SK-N-SH (cell line): ENCODE data around the gene AUTS2. TPM values are rescaled to one million over a fixed set of nuclear protein-coding genes. Genes with fewer than 3 reads are reported as not detected.

ENCODE experiments used
- CTCF ChIA-PET: fragments of 300-600, 350-600 bp; formaldehyde crosslinking; extraction: SDS; loops from one replicate; lab custom pipeline; 2021; lab: Yijun Ruan, JAX
- POLR2A ChIA-PET: fragments of 350-600 bp; sonication (Branson Sonifier 250); formaldehyde crosslinking; extraction: SDS; loops from one replicate; lab custom pipeline; 2020; ENCODE audit warnings: antibody characterized with exemption, inconsistent platforms; lab: Yijun Ruan, JAX
- DNase-seq: peaks from one replicate; pipeline ENCODE4 v3.0.0; 2012
- H2AFZ ChIP-seq: fragments of 200-600 bp; sonication (generic); 2 replicates; pipeline ENCODE4 v1.8.1; 2016; ENCODE audit warnings: antibody characterized with exemption, mild to moderate bottlenecking, low read depth
- H3F3A ChIP-seq: fragments of 200-600 bp; sonication (generic); replicated peaks from 2 replicates; pipeline ENCODE3; 2016; ENCODE audit warnings: antibody characterized with exemption, mild to moderate bottlenecking; ENCODE audit not compliant: insufficient read depth
- H3K27ac ChIP-seq, 2 experiments: fragments of 200-500 bp in 1 of 2; fragments of 200-600 bp in 1 of 2; sonication (Bioruptor generic) in 1 of 2; sonication (generic), shearing (Covaris generic) in 1 of 2; 2 replicates each; pipeline versions ENCODE4 v1.5.1 to v1.6.1; 2014 to 2016; ENCODE audit warnings: low read depth in 2 of 2, inconsistent platforms in 1 of 2, low read length in 1 of 2, mild to moderate bottlenecking in 1 of 2, mixed read lengths in 1 of 2
- H3K27me3 ChIP-seq: fragments of 200-600 bp; sonication (generic), shearing (Covaris generic); 2 replicates; pipeline ENCODE4 v1.6.1; 2016; ENCODE audit warnings: mixed run types; ENCODE audit not compliant: insufficient read depth
- H3K36me3 ChIP-seq, 2 experiments: fragments of 200-500 bp in 1 of 2; fragments of 200-600 bp in 1 of 2; sonication (Bioruptor generic) in 1 of 2; sonication (generic) in 1 of 2; replicated peaks in 1 of 2; 2 replicates each; pipeline versions ENCODE3 to v1.5.1; 2014 to 2016; ENCODE audit warnings: low read length in 1 of 2, mild to moderate bottlenecking in 1 of 2; ENCODE audit not compliant: insufficient read depth in 2 of 2, control insufficient read depth in 1 of 2
- H3K4me1 ChIP-seq, 2 experiments: fragments of 200-500 bp in 1 of 2; fragments of 200-600 bp in 1 of 2; sonication (Bioruptor generic) in 1 of 2; sonication (generic), shearing (Covaris generic) in 1 of 2; 2 replicates each; pipeline versions ENCODE4 v1.5.1 to v1.6.1; 2014 to 2016; ENCODE audit warnings: low read depth in 1 of 2, low read length in 1 of 2, mixed run types in 1 of 2; ENCODE audit not compliant: insufficient read depth in 2 of 2, control insufficient read depth in 1 of 2
- H3K4me2 ChIP-seq: fragments of 200-600 bp; sonication (generic), shearing (Covaris generic); 2 replicates; pipeline ENCODE4 v1.6.1; 2017; ENCODE audit warnings: mixed run types
- H3K4me3 ChIP-seq, 2 experiments: fragments of 200-500 bp in 1 of 2; fragments of 200-600 bp in 1 of 2; sonication (Bioruptor generic) in 1 of 2; sonication (generic), shearing (Covaris generic) in 1 of 2; 2 replicates each; pipeline versions ENCODE4 v1.5.1 to v1.8.1; 2014 to 2016; ENCODE audit warnings: low read depth in 2 of 2, inconsistent platforms in 1 of 2, low read length in 1 of 2, mild to moderate bottlenecking in 1 of 2, mixed read lengths in 1 of 2, moderate library complexity in 1 of 2
- H3K79me2 ChIP-seq: fragments of 200-600 bp; sonication (generic); 2 replicates; pipeline ENCODE4 v1.8.1; 2017; ENCODE audit warnings: mild to moderate bottlenecking; ENCODE audit not compliant: insufficient read depth
- H3K9ac ChIP-seq: fragments of 200-600 bp; sonication (generic); 2 replicates; pipeline ENCODE4 v1.6.1; 2017; ENCODE audit warnings: mixed run types
- H3K9me2 ChIP-seq: fragments of 200-600 bp; sonication (generic); 2 replicates; pipeline ENCODE4 v1.6.1; 2017; ENCODE audit warnings: mixed run types
- H3K9me3 ChIP-seq: fragments of 200-600 bp; sonication (generic); 2 replicates; pipeline ENCODE4 v1.6.1; 2017; ENCODE audit warnings: mixed run types, mild to moderate bottlenecking, moderate library complexity
- H4K20me1 ChIP-seq: fragments of 200-600 bp; sonication (generic); 2 replicates; pipeline ENCODE4 v1.6.1; 2017; ENCODE audit warnings: mild to moderate bottlenecking, mixed run types; ENCODE audit not compliant: insufficient read depth
- EZH2phosphoT487 ChIP-seq: fragments of 200-600 bp; sonication (generic); IDR thresholded peaks from 2 replicates; pipeline ENCODE4 v1.6.1; 2017; ENCODE audit warnings: low read depth, mixed run types, mild to moderate bottlenecking, antibody characterized with exemption, moderate library complexity, borderline replicate concordance
- GATA2 ChIP-seq: sonication (generic); formaldehyde crosslinking; IDR thresholded peaks from 2 replicates; pipeline ENCODE4 v1.5.0; 2020; ENCODE audit warnings: mild to moderate bottlenecking, missing genetic modification reagents
- NFIC ChIP-seq: IDR thresholded peaks from 2 replicates; pipeline ENCODE4 v1.4.0; 2012; ENCODE audit warnings: borderline replicate concordance
- PBX3 ChIP-seq: IDR thresholded peaks from 2 replicates; pipeline ENCODE4; 2012
- RCOR1 ChIP-seq: fragments of 150-350 bp; IDR thresholded peaks from 2 replicates; pipeline ENCODE4 v1.6.1; 2017; ENCODE audit warnings: antibody characterized with exemption, low read length
- TCF12 ChIP-seq: IDR thresholded peaks from 2 replicates; pipeline ENCODE4 v1.4.0; 2012
- ZBTB33 ChIP-seq: IDR thresholded peaks from 2 replicates; pipeline ENCODE4 v1.4.0; 2012; ENCODE audit warnings: low read depth, borderline replicate concordance
- WGBS: methylation state at CpG from one replicate; pipeline ENCODE4 v1.1.6; 2017; ENCODE audit warnings: low lambda C conversion rate; 5-methylcytosine and 5-hydroxymethylcytosine counted together
- polyA plus RNA-seq, 3 experiments: library from polyadenylated mRNA; depleted of rRNA; stranded (reverse); fragments of >200 nt; gene quantifications; 2 replicates each; pipeline ENCODE4 v1.2.3, GENCODE V29; 2012

The AUTS2 gene
- polyA plus RNA-seq, 1 of the 3 experiments (the other 2 are of a cell fraction) = 15.6 TPM

GRCh38 chr7:70393956-70394355 lies 795.7 kb downstream of the AUTS2 start:
- no peak for DNase-seq

DNA sequence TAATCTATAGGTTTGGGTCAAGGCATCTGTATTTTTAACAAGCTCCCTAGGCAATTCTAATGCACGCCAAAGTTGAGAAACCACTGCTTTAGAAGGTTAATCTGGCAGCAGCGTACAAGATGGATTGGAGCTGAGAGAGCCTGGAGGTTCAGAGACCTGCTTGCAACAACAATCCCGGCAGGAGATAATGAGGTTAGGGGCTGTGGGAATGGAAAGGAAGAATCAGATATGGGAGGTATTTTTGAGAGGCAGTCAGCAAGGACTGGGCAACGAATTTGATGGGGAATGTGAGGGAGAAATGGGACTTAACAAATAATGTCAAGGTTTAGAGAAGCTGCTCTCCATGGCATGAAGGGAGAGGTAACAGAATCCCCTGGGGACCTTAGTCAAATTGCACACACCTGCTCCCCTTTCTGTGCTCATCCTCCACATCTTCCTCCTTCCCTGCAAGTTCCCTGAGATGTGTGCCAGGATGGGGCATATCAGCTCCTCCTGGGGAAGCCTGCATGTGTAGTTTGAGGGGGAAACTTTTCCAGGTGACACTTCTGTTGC lies 802.6 kb downstream of the AUTS2 start:
- 46% methylated on average over 4 of the region's 4 CpGs for WGBS
- no peaks in the 10 kb centered on the region for H3K36me3 ChIP-seq
- DNase-seq = no peak
- H2AFZ ChIP-seq = no peak overlapping the region
- H3K4me1 ChIP-seq = peaks cover 6 to 33% of the 10 kb centered on the region in 2 experiments; a peak in 3 of 4 replicates
- no peaks in the 10 kb centered on the region for H3K27me3 ChIP-seq
- no peaks in the 10 kb centered on the region for H4K20me1 ChIP-seq
- no peak overlapping the region for H3K4me3 ChIP-seq
- H3F3A ChIP-seq = no peaks in the 10 kb centered on the region
- ChIA-PET POLR2A (interaction anchor here (1.2 kb wide), 1 partner anchor 72 kb away, joined by 3 read pairs; no protein-coding TSS in a partner anchor), CTCF (interaction anchor here (0.9 to 1.8 kb wide), 8 partner anchors 9 to 358 kb away, joined by 3 to 5 read pairs (median 3); no protein-coding TSS in a partner anchor)
- no peaks in the 10 kb centered on the region for H3K9me2 ChIP-seq
- no peak overlapping the region for H3K4me2 ChIP-seq
- no peak for TF ChIP-seq NFIC
- TF ChIP-seq GATA2 (CRISPR knock-in tag) = peak; percentile 72
- TF ChIP-seq RCOR1 = peak; percentile 29; the same call in 1 of the 2 replicates
- H3K79me2 ChIP-seq = no peaks in the 10 kb centered on the region
- no peak overlapping the region for H3K9ac ChIP-seq
- no peaks in the 10 kb centered on the region for H3K9me3 ChIP-seq
- H3K27ac ChIP-seq = 0 out of 4 replicates have a peak overlapping the region, but pooled peaks of 1 of the 2 experiments have one; percentile 23

More at GRCh38 chr7:70393956-70394355, 795.7 kb downstream of the AUTS2 start:
- no peaks in the 10 kb centered on the region for H3K79me2 ChIP-seq
- H3K27ac ChIP-seq = no peak overlapping the region
- peaks cover 0 to 2% of the 10 kb centered on the region in 2 experiments for H3K36me3 ChIP-seq
- peaks cover 11% of the 10 kb centered on the region for H3F3A ChIP-seq
- H4K20me1 ChIP-seq = no peaks in the 10 kb centered on the region
- no peak overlapping the region for H3K9ac ChIP-seq
- ChIA-PET CTCF (interaction anchor here (1.0 to 2.9 kb wide), 2 partner anchors 10 to 13 kb away, joined by 3 to 10 read pairs; no protein-coding TSS in a partner anchor), POLR2A (interaction anchor here (0.8 kb wide), 1 partner anchor 79 kb away, joined by 4 read pairs; no protein-coding TSS in a partner anchor)
- no peak overlapping the region for H3K4me2 ChIP-seq
- H3K4me3 ChIP-seq = no peak overlapping the region
- H3K9me3 ChIP-seq = no peaks in the 10 kb centered on the region
- no peak overlapping the region for H2AFZ ChIP-seq
- H3K27me3 ChIP-seq = no peaks in the 10 kb centered on the region
- H3K4me1 ChIP-seq = peaks cover 11 to 21% of the 10 kb centered on the region in 2 experiments; a peak in 3 of 4 replicates
- no peaks in the 10 kb centered on the region for H3K9me2 ChIP-seq
- 0 out of 2 replicates have a peak, but pooled peaks have one; percentile 8 for TF ChIP-seq PBX3
- TF ChIP-seq ZBTB33 = no peak
- no peak for TF ChIP-seq GATA2 (CRISPR knock-in tag)
- no peak for TF ChIP-seq EZH2phosphoT487
- TF ChIP-seq TCF12 = peak; percentile 35; the same call in 1 of the 2 replicates
